SK-N-SH treated with all-trans-retinoic acid at 6 μM for 48 hours (cell line): Measurements from ENCODE around the gene ITGA5.

Experiments used
- ATAC-seq: fragments of 200-7000 bp; cut with Tn5 transposase; 3 replicates; pipeline ENCODE4 v1.9.1; 2020; ENCODE audit warnings: mild to moderate bottlenecking, moderate library complexity
- ARNTL ChIP-seq: fragments of 450-650 bp; formaldehyde crosslinking; IDR thresholded peaks from 2 replicates; pipeline ENCODE4 v1.5.0; 2020; ENCODE audit warnings: low read depth, mild to moderate bottlenecking, moderate library complexity, borderline replicate concordance
- BACH2 ChIP-seq: fragments of 250-450 bp; sonication (Bioruptor Pico); IDR thresholded peaks from 2 replicates; pipeline ENCODE4 v1.9.0; 2021; ENCODE audit warnings: mild to moderate bottlenecking, borderline replicate concordance
- CSRNP3 ChIP-seq: fragments of 250-450 bp; sonication (Bioruptor Pico); IDR thresholded peaks from 2 replicates; pipeline ENCODE4 v1.5.1; 2021; ENCODE audit warnings: mild to moderate bottlenecking, moderate library complexity
- GLIS3 ChIP-seq: fragments of 250-450 bp; sonication (Bioruptor Pico); IDR thresholded peaks from 2 replicates; pipeline ENCODE4 v1.5.0; 2020; ENCODE audit warnings: mild to moderate bottlenecking, moderate library complexity
- ISL1 ChIP-seq: fragments of 250-450 bp; sonication (Bioruptor Pico); IDR thresholded peaks from 2 replicates; pipeline ENCODE4 v2.1.2; 2022; ENCODE audit warnings: mild to moderate bottlenecking, moderate library complexity
- OSR1 ChIP-seq: fragments of 250-450 bp; sonication (Bioruptor Pico); IDR thresholded peaks from 2 replicates; pipeline ENCODE4 v1.8.0; 2022; ENCODE audit warnings: moderate library complexity, mild to moderate bottlenecking, inconsistent platforms
- PATZ1 ChIP-seq: fragments of 250-450 bp; sonication (Bioruptor Pico); IDR thresholded peaks from 2 replicates; pipeline ENCODE4 v1.8.0; 2020; ENCODE audit warnings: mild to moderate bottlenecking, moderate library complexity, borderline replicate concordance
- POU6F1 ChIP-seq: fragments of 250-450 bp; sonication (Bioruptor Pico); IDR thresholded peaks from 2 replicates; pipeline ENCODE4 v1.8.0; 2021; ENCODE audit warnings: low read depth, mild to moderate bottlenecking, moderate library complexity, borderline replicate concordance
- PPARA ChIP-seq: fragments of 250-450 bp; sonication (Bioruptor Pico); IDR thresholded peaks from 2 replicates; pipeline ENCODE4 v1.5.0; 2020; ENCODE audit warnings: mild to moderate bottlenecking, borderline replicate concordance
- RARB ChIP-seq: fragments of 250-450 bp; sonication (Bioruptor Pico); IDR thresholded peaks from 2 replicates; pipeline ENCODE4 v1.8.0; 2021; ENCODE audit warnings: mild to moderate bottlenecking, moderate library complexity
- SNAI2 ChIP-seq: fragments of 250-450 bp; sonication (Bioruptor Pico); IDR thresholded peaks from 2 replicates; pipeline ENCODE4 v1.5.0; 2020; ENCODE audit warnings: mild to moderate bottlenecking, moderate library complexity
- TCF4 ChIP-seq: fragments of 250-450 bp; sonication (Bioruptor Pico); IDR thresholded peaks from 2 replicates; pipeline ENCODE4 v1.8.0; 2021; ENCODE audit warnings: mild to moderate bottlenecking, moderate library complexity, borderline replicate concordance
- ZC3H10 ChIP-seq: fragments of 250-450 bp; sonication (Bioruptor Pico); IDR thresholded peaks from 2 replicates; pipeline ENCODE4 v1.5.1; 2021; ENCODE audit warnings: mild to moderate bottlenecking, moderate library complexity
- ZFP3 ChIP-seq: fragments of 250-450 bp; sonication (Bioruptor Pico); IDR thresholded peaks from 2 replicates; pipeline ENCODE4 v1.5.0; 2020; ENCODE audit warnings: mild to moderate bottlenecking, moderate library complexity
- ZFP30 ChIP-seq: fragments of 450-650 bp; formaldehyde crosslinking; IDR thresholded peaks from 2 replicates; pipeline ENCODE4 v1.5.0; 2022; ENCODE audit warnings: mild to moderate bottlenecking, moderate library complexity
- ZNF565 ChIP-seq: fragments of 450-650 bp; formaldehyde crosslinking; conservative IDR thresholded peaks from 2 replicates; pipeline ENCODE4 v1.5.0; 2020; ENCODE audit warnings: low read depth, mild to moderate bottlenecking, moderate library complexity
- ZNF70 ChIP-seq: fragments of 450-650 bp; formaldehyde crosslinking; IDR thresholded peaks from 2 replicates; pipeline ENCODE4 v1.5.0; 2020; ENCODE audit warnings: mild to moderate bottlenecking, moderate library complexity
- ZNF8 ChIP-seq: fragments of 450-650 bp; formaldehyde crosslinking; IDR thresholded peaks from 2 replicates; pipeline ENCODE4 v1.5.0; 2020; ENCODE audit warnings: mild to moderate bottlenecking, moderate library complexity
- TF ChIP-seq, protein P1 (sequence below): fragments of 250-450 bp; sonication (Bioruptor Pico); IDR thresholded peaks from 2 replicates; pipeline ENCODE4 v1.5.1; 2020; ENCODE audit warnings: low read depth, mild to moderate bottlenecking, moderate library complexity
- TF ChIP-seq, protein P2 (sequence below): fragments of 250-450 bp; sonication (Bioruptor Pico); IDR thresholded peaks from 2 replicates; pipeline ENCODE4 v1.5.0; 2020; ENCODE audit warnings: mild to moderate bottlenecking, moderate library complexity

ITGA5 gene

GRCh38 chr12:54377007-54377406, 42.1 kb downstream of the ITGA5 start:
- ATAC-seq: no peak
- TF ChIP-seq ARNTL: no peak
- no peak for TF ChIP-seq RARB (CRISPR knock-in tag)
- no peak for TF ChIP-seq ZC3H10 (CRISPR knock-in tag)
- TF ChIP-seq TCF4 (CRISPR knock-in tag): no peak
- no peak for TF ChIP-seq GLIS3
- TF ChIP-seq ISL1 (CRISPR knock-in tag): no peak
- TF ChIP-seq CSRNP3 (CRISPR knock-in tag): no peak
- no peak for TF ChIP-seq ZNF565 (CRISPR knock-in tag)
- no peak for TF ChIP-seq POU6F1 (CRISPR knock-in tag)
- no peak for TF ChIP-seq BACH2
- no peak for TF ChIP-seq PATZ1 (CRISPR knock-in tag)
- TF ChIP-seq, protein P1, sequence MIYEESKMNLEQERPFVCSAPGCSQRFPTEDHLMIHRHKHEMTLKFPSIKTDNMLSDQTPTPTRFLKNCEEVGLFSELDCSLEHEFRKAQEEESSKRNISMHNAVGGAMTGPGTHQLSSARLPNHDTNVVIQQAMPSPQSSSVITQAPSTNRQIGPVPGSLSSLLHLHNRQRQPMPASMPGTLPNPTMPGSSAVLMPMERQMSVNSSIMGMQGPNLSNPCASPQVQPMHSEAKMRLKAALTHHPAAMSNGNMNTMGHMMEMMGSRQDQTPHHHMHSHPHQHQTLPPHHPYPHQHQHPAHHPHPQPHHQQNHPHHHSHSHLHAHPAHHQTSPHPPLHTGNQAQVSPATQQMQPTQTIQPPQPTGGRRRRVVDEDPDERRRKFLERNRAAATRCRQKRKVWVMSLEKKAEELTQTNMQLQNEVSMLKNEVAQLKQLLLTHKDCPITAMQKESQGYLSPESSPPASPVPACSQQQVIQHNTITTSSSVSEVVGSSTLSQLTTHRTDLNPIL (CRISPR knock-in tag): no peak
- TF ChIP-seq ZNF70 (CRISPR knock-in tag): no peak
- TF ChIP-seq ZFP3 (CRISPR knock-in tag): no peak
- TF ChIP-seq ZFP30: no peak

DNA sequence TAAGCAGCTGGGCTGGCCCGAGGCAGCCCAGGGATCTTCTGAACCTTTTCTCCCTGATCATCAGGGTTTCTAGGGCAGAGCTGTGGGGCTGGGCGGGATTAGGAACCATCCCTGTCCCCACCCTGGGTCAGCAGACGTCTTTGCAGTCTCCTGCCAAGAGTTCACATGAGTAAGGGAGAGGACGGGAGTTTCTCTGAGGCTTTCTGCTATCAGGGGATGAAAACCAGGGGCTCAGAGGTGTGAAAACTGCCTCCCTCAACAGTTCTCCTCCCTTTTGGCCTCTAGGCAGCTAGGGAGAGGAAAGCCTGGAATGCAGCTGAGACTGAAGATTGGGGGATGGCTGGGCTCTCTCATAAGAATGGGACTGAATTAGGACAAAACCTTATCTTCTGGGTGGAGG, 42.5 kb downstream of the ITGA5 start:
- no peak for TF ChIP-seq OSR1 (CRISPR knock-in tag)
- no peak for TF ChIP-seq ZNF70 (CRISPR knock-in tag)
- no peak for TF ChIP-seq SNAI2 (CRISPR knock-in tag)
- TF ChIP-seq ZFP3 (CRISPR knock-in tag): no peak
- no peak for TF ChIP-seq ZNF565 (CRISPR knock-in tag)
- no peak for TF ChIP-seq RARB (CRISPR knock-in tag)
- TF ChIP-seq, protein P1 (CRISPR knock-in tag): no peak
- TF ChIP-seq POU6F1 (CRISPR knock-in tag): no peak
- TF ChIP-seq PATZ1 (CRISPR knock-in tag): no peak
- no peak for TF ChIP-seq ARNTL
- no peak for TF ChIP-seq BACH2
- ATAC-seq: no peak

GRCh38 chr12:54375259-54375579, 43.8 kb downstream of the ITGA5 start:
- TF ChIP-seq PPARA (CRISPR knock-in tag) (no peak), ZNF70 (CRISPR knock-in tag) (no peak), BACH2 (no peak), ZC3H10 (CRISPR knock-in tag) (no peak), ZNF8 (CRISPR knock-in tag) (no peak), ARNTL (no peak)
- TF ChIP-seq, protein P2, sequence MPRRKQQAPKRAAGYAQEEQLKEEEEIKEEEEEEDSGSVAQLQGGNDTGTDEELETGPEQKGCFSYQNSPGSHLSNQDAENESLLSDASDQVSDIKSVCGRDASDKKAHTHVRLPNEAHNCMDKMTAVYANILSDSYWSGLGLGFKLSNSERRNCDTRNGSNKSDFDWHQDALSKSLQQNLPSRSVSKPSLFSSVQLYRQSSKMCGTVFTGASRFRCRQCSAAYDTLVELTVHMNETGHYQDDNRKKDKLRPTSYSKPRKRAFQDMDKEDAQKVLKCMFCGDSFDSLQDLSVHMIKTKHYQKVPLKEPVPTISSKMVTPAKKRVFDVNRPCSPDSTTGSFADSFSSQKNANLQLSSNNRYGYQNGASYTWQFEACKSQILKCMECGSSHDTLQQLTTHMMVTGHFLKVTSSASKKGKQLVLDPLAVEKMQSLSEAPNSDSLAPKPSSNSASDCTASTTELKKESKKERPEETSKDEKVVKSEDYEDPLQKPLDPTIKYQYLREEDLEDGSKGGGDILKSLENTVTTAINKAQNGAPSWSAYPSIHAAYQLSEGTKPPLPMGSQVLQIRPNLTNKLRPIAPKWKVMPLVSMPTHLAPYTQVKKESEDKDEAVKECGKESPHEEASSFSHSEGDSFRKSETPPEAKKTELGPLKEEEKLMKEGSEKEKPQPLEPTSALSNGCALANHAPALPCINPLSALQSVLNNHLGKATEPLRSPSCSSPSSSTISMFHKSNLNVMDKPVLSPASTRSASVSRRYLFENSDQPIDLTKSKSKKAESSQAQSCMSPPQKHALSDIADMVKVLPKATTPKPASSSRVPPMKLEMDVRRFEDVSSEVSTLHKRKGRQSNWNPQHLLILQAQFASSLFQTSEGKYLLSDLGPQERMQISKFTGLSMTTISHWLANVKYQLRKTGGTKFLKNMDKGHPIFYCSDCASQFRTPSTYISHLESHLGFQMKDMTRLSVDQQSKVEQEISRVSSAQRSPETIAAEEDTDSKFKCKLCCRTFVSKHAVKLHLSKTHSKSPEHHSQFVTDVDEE (CRISPR knock-in tag): no peak
- no peak for ATAC-seq
